ENCODE data around the gene TMEM163.
"Not testable (repeated sequence)": the region's sequence is repeated elsewhere in the genome, so short reads cannot be mapped to it uniquely, and the experiment has no call there.

The TMEM163 gene

DNA sequence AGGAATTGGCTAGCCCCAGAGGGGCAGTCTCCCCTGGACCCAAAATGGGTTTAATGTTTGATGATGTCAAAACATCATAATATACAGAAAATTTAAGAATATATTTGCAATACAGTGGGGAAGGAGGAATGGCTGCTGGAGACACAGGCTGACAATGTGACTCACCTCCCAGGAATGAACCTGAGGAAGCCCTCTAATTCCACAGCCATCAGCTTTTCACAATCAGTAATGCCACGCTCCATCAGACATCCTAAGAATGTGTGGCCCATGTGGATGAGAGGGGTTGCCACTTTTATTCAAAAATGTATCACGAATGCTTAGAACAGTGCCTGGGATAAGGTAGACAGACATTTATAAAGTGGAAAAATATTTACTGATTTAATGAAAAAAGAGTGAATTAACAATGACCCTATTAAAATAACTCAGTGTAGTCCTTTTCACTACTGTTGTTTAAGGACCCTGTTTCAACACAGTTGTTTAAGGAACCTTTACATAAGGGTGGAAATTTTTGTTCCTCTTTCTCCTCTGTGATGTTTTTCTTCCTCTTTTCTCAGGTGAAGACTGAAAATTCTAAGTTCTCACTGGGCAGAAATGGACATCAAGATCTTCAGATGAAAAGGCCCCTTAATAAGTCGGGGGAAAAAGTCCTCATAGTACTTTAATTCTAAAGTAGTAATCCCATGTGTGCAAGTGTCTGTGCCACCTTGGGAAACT, 17.5 kb upstream of the TMEM163 start:
- Mint-ChIP-seq H3K4me3 (no peak overlapping the region), H3K9me3 (no peaks in the 10 kb centered on the region), H3K4me1 (no peaks in the 10 kb centered on the region), H3K27me3 (peaks cover 49% of the 10 kb centered on the region), H3K27ac (no peak overlapping the region)
- ATAC-seq (no peak), DNase-seq (no peak)

DNA sequence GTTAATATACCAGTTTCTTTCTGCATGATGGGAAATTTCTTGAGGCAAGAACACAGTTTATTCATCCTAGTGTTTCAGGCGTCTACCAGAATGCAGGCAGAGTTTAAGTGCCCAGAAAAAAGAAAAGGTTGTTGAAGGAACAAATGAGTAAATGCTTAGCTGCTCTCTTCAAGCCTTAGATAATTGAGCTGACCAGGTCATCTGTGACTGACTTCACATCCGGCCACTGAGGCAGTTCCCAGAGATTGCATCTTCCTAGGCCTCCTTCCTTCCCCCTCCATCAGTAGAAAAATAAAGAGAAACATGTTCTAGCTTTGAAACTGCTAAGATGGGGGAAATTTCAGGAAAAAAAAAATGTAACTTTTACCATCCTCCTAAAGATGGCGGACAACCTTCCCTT, 9.4 kb upstream of the TMEM163 start:
- DNase-seq, result no peak
- no peak overlapping the region for H3K27ac Mint-ChIP-seq
- H3K9me3 Mint-ChIP-seq, result no peaks in the 10 kb centered on the region
- H3K4me1 Mint-ChIP-seq, result no peaks in the 10 kb centered on the region
- H3K27me3 Mint-ChIP-seq, result peaks cover 20% of the 10 kb centered on the region
- no peak for ATAC-seq
- H3K4me3 Mint-ChIP-seq, result no peak overlapping the region

DNA sequence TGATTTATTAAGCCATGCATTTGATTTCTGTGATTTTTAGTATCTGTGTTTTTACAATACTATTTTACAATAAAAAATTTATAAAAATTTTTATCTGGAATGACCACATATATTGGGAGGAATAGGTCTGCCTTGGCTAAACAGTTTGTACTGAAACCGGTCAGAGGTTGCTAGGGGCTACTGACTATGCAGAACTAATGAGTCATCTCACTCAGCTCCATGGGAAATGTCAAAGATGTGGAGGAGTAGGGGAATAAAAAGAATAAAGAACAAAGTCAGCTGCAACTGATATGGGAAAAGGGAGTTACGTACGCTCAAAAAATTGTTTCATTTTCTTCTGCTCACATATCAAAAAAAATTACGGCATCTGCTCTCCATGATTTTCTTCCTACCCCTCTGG, 8.6 kb upstream of the TMEM163 start:
- H3K4me3 Mint-ChIP-seq, result no peak overlapping the region
- H3K27ac Mint-ChIP-seq, result no peak overlapping the region
- ATAC-seq (no peak), DNase-seq (no peak)
- no peaks in the 10 kb centered on the region for H3K4me1 Mint-ChIP-seq
- H3K9me3 Mint-ChIP-seq, result no peaks in the 10 kb centered on the region
- peaks cover 25% of the 10 kb centered on the region for H3K27me3 Mint-ChIP-seq

DNA sequence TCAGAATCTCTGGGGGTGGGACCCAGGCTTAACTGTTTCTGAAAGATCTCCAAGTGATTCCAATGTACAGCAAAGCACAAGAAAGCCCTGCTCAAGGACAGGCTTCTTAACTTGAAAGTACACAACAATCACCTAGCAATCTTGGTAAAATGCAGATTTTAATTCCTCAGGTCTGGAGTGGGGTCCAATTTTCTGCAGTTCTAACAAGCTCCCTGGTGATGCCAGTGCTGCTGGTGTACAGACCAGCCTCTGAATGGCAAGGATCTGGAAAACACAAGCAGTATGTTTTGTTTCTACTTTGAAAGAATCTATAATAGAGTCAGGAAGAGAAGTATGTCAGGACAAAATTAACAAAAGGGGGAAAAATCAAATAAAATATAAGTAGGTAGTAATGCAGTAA, 7.8 kb upstream of the TMEM163 start:
- no peak for ATAC-seq
- no peaks in the 10 kb centered on the region for H3K9me3 Mint-ChIP-seq
- no peak overlapping the region for H3K27ac Mint-ChIP-seq
- peaks cover 32% of the 10 kb centered on the region for H3K27me3 Mint-ChIP-seq
- DNase-seq, result no peak
- no peaks in the 10 kb centered on the region for H3K4me1 Mint-ChIP-seq
- no peak overlapping the region for H3K4me3 Mint-ChIP-seq

DNA sequence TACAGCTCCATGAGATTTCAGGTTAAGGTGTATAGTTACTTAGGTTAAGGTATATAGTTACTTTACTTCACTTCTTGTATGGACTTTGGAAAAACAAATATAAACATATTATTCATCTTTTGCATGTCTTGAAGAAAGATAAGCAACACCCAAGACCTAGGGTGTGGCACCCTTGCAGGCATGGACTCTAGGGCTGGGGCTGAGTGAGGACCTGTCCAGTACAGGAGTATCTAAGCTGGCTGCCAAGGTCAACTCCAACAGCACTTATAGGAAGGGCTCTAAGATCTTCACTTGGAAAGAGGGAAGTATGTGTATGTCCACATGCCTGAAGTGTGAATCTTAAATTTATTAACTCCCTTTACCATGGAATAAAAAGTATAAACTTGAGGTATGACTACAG, 7.1 kb upstream of the TMEM163 start:
- ATAC-seq (no peak), DNase-seq (no peak)
- no peak overlapping the region for H3K4me3 Mint-ChIP-seq
- H3K4me1 Mint-ChIP-seq, result no peaks in the 10 kb centered on the region
- H3K9me3 Mint-ChIP-seq, result no peaks in the 10 kb centered on the region
- peaks cover 40% of the 10 kb centered on the region for H3K27me3 Mint-ChIP-seq
- no peak overlapping the region for H3K27ac Mint-ChIP-seq

DNA sequence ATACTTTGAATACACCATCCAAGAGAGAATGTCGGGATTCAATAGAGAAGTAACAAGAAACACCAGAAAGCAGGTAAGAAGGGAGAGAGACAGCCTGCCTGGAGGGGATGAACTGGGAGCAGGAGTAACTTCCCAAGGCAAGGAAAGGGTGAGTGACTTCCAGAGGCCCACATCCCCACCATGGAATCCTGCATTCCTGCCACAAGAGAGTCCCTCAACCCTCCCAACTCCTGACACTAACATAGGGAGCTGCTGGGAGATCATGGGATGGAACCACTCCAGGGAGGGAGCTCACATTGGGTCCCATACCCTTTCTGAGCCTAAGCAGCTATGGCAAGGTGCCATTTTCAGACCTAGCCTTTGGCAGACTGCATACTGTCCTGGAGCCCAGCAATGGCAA, 5.5 kb upstream of the TMEM163 start:
- H3K27ac Mint-ChIP-seq, result no peak overlapping the region
- peaks cover 5% of the 10 kb centered on the region for H3K4me1 Mint-ChIP-seq
- no peak for ATAC-seq
- H3K4me3 Mint-ChIP-seq, result no peak overlapping the region
- H3K27me3 Mint-ChIP-seq, result peaks cover 55% of the 10 kb centered on the region
- H3K9me3 Mint-ChIP-seq, result no peaks in the 10 kb centered on the region
- DNase-seq, result no peak

DNA sequence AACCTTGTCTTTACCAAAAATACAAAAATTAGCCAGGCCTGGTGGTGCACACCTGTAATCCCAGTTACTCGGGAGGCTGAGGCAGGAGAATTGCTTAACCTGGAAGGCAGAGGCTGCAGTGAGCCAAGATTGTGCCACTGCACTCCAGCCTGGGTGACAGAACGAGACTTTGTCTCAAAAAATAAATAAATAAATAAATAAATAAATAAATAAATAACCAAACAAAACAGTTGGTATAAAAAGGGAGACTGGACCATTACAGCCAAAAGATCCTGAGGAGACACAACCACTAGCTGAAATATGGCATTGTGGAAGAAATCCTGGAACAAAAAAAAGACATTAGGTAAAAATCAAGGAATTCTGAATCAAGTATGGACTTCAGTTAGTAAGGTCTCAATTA, 4.9 kb upstream of the TMEM163 start:
- not testable (repeated sequence) for H3K4me3 Mint-ChIP-seq, H3K9me3 Mint-ChIP-seq, DNase-seq, H3K27ac Mint-ChIP-seq, ATAC-seq, H3K4me1 Mint-ChIP-seq
- H3K27me3 Mint-ChIP-seq, result peaks cover 58% of the 10 kb centered on the region

DNA sequence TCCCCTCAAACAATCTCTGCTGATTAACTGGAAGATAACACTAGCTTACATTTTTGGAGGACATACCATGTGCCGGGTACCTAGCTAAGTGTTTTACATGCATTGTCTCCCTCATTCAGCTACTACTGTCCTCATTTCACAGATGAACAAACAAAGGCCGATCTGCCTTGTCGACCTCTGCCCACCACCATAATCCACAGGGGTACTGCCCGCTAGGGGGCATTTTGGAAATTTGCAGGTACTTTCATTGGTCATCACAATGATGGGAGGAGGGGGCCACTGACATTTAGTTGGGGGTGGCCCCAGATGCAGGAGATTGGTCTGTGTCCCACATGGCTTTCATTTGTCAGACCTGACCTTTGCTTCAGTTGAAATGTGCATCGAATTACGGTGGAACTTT, 3.9 kb upstream of the TMEM163 start:
- ATAC-seq (no peak), DNase-seq (no peak)
- H3K9me3 Mint-ChIP-seq, result no peaks in the 10 kb centered on the region
- no peak overlapping the region for H3K4me3 Mint-ChIP-seq
- peaks cover 13% of the 10 kb centered on the region for H3K4me1 Mint-ChIP-seq
- H3K27ac Mint-ChIP-seq, result no peak overlapping the region
- peaks cover 60% of the 10 kb centered on the region for H3K27me3 Mint-ChIP-seq

DNA sequence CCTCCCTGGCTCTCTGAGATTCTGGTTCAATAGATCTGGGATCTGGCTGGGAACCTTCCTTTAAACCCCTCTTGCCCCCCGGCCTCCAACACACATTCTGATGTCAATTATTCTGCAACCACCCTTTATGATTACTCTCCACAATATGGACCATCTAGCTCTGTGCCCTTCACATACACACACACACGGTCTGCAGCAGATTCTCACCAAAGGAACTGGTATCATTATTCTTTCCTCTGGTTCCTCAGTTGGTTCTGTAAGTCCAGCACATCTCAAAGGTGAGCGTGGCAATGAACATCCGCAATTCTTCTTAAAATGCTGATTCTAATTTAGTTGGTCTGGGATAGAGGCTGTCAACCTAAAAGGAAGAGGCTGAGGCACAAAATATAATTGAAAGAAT, 2.8 kb upstream of the TMEM163 start:
- peaks cover 60% of the 10 kb centered on the region for H3K27me3 Mint-ChIP-seq
- no peaks in the 10 kb centered on the region for H3K9me3 Mint-ChIP-seq
- ATAC-seq, result no peak
- DNase-seq, result no peak
- H3K4me1 Mint-ChIP-seq, result peaks cover 23% of the 10 kb centered on the region
- no peak overlapping the region for H3K4me3 Mint-ChIP-seq
- no peak overlapping the region for H3K27ac Mint-ChIP-seq

DNA sequence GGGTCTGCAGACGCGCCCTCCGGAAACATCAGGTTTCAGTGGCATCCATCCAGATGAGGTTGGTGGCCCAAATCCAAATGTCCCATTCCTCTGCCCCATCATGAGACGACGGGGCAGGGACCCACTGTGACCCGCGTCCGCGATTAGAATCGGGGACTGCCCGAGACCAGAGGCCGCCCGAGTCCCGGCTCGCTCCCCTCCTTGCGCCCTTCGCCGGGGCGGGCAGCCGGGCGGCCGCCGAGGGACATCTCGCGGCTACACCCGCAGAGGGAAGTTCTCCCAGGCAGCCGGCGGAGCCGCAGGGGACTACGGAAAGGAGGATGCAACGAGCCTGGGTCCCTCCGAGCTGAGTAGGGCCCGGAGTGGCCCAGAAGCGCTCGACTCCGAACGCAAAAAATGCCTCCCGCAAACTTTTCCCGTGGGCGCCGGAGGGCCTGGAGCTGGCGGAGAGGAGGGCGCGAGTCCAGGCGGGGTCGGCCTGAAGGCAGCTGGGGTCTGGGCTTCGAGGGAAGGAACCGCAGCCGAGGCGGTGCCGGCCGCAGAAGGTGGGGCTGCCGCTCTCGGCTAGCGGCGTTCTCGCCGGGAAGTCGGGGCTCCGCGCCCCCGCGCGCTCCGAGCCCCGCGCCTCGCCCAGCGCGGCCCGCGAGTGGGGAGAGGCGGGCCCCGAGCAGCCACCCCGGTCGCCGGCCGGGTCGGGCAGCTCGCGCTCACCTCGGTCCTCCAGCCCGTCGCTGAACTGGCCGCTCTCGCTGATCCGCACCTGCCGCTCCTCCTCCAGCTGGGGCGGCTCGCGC, 580 bp downstream of the TMEM163 start:
- Mint-ChIP-seq H3K27me3 (peaks cover 84% of the 10 kb centered on the region), H3K4me1 (peaks cover 53% of the 10 kb centered on the region), H3K4me3 (peak overlapping the region; percentile 73 to 83), H3K27ac (peak overlapping the region in 1 of 2 donors; percentile 77), H3K9me3 (no peaks in the 10 kb centered on the region)
- peak; percentile 2 for ATAC-seq
- peak; percentile 14 to 20 for DNase-seq

DNA sequence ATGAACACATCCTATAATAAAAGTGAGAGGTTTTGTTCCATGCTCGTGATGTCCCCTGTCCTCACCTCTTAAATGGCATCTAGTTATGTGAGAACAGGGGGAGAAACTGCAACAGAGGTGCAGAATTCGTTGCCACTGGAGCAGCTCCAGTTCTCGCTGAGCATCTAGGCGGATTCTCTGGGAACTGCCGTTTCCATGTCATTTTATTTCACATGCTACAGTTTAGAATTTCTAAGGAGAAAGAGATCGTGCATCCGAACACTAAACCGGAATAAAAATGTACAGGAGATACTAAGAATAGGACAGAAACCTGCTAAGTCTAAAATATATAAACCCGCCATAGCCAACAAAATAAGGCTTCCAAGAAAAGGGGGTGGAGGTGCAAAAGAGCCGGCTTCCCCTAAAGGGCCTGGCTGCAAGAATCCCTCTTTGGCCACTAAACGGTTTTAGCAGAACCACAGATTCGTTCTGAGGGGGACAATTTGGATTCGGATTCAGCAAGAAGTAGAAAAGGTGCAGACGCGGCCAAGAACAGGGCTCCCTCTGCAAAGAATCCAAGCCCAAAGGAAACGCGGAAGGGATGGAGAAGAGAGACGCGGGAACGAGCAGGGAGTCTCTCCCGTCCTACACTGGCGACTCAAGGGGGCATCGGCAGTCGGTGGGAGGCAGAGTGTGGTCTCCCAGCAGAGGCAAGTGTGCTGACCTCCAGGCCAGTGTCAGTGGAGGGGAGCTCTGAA, 1.3 kb downstream of the TMEM163 start:
- H3K9me3 Mint-ChIP-seq, result no peaks in the 10 kb centered on the region
- peak overlapping the region; percentile 33 to 75 for H3K4me3 Mint-ChIP-seq
- H3K27ac Mint-ChIP-seq, result no peak overlapping the region
- DNase-seq (no peak), ATAC-seq (no peak)
- H3K4me1 Mint-ChIP-seq, result peaks cover 57% of the 10 kb centered on the region
- H3K27me3 Mint-ChIP-seq, result peaks cover 87% of the 10 kb centered on the region

DNA sequence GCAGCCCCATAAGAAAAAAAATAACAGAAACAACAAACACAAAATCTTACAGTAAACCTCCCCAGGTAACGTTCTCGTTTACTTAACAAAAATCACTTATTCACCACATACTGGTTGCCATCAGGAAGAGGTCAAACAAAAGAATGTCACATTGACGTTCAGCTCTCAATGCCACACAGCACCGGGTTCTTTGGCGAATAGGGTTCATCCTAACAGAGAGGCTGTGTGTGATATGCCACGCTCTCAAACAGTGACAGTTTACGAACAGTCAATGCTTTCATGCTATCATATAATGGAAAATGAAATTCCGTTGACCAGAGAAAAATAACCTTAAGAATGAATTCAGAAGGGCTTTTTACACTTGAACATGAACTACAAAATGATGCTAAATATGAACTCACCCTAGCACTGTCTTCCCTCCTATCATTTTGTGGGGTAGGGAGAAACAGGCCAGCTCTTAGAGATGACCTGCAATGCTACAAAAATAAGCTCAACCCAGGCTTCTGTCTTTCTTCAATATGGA, 2.0 kb downstream of the TMEM163 start:
- ATAC-seq (no peak), DNase-seq (no peak)
- no peak overlapping the region for H3K4me3 Mint-ChIP-seq
- no peaks in the 10 kb centered on the region for H3K9me3 Mint-ChIP-seq
- peaks cover 57% of the 10 kb centered on the region for H3K4me1 Mint-ChIP-seq
- H3K27me3 Mint-ChIP-seq, result peaks cover 87% of the 10 kb centered on the region
- no peak overlapping the region for H3K27ac Mint-ChIP-seq

DNA sequence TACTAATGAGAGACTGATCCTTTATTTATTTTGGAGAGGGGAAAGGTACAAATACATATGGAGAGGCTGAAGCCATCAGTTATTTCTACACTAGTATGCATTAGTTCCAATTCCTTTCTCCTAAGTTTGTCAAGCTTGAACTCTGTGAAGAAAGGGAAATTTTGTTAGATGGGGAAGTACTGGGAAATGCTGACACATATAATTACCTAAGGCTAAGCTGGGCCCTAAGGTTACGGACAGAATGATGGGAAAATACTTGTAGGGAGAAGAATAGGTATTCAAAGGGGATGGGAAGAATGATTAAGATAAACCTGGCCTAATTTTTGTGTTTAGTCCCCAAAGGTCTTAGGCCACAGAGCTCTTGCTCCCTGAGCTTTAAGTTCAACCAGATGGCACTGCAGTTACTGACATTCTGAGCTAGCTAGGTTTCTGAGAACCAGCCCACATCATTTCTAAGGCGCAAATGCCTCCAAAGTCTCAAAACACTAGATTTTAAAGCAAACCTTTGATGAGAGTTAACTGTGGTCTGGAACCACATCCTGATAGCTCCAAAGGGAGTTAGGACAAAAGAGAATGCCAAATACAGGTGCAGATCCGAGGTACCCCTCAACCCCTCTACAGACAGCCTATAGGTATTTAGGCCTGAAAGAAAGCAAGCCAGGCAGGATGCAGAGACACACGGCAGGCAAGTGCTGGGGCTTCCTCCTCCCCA, 2.7 kb downstream of the TMEM163 start:
- DNase-seq, result no peak
- H3K27me3 Mint-ChIP-seq, result peaks cover 87% of the 10 kb centered on the region
- ATAC-seq, result no peak
- H3K27ac Mint-ChIP-seq, result no peak overlapping the region
- peaks cover 57% of the 10 kb centered on the region for H3K4me1 Mint-ChIP-seq
- no peak overlapping the region for H3K4me3 Mint-ChIP-seq
- H3K9me3 Mint-ChIP-seq, result no peaks in the 10 kb centered on the region

DNA sequence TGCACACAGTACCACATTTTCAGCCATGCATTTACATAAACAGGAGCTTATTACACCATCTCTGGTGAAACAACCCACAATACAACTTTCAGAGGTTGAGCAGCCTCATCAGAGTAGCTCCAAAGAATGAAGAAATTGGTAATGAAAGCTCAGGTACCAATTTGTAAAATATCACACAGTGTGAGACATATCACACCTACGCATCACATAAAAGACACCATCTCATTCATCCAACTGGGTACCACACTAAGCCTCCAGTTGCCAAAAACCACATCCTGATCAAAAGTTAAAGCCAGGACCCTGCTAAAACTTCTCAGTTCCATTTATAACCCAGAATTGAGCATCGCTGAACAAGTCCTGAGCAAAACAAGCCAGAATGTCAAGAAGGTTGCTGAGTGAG, 4.6 kb downstream of the TMEM163 start:
- H3K27ac Mint-ChIP-seq, result peak overlapping the region in 1 of 2 donors; percentile 35
- peak in 1 of 2 donors; percentile 45 for DNase-seq
- H3K4me1 Mint-ChIP-seq, result peaks cover 50% of the 10 kb centered on the region

DNA sequence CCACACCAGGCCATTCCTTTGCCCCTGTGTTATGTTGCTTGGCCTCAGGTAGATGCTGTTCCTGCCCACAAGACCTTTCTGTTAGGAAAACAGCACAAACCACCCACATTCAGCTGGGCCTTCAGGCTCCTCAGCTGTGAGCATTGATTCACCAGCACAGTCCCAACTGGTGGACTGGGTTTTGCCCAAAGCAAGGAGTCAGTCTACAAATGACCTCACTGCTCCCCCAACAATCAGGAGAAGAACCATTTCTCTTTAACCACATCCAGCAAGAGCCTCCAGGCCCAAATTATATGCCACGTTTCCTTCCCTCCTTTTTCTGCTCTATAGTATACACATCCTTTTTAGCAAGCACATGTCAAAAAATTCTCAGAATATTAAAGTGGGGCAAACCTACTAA, 5.2 kb downstream of the TMEM163 start:
- no peak for ATAC-seq
- no peak overlapping the region for H3K4me3 Mint-ChIP-seq
- peaks cover 79% of the 10 kb centered on the region for H3K27me3 Mint-ChIP-seq
- no peak for DNase-seq
- H3K9me3 Mint-ChIP-seq, result no peaks in the 10 kb centered on the region
- H3K4me1 Mint-ChIP-seq, result peaks cover 50% of the 10 kb centered on the region
- H3K27ac Mint-ChIP-seq, result no peak overlapping the region

More for the DNA sequence above, 4.6 kb downstream of the TMEM163 start:
- Mint-ChIP-seq H3K4me3 (no peak overlapping the region), H3K27me3 (peaks cover 81% of the 10 kb centered on the region), H3K9me3 (no peaks in the 10 kb centered on the region)
- peak; percentile 92 for ATAC-seq

All from stimulated activated naive CD8-positive, alpha-beta T cell treated with anti-CD3 and anti-CD28 coated beads, Interleukin-15, amount 100 ng/mL, for 72 hours (primary cell).